Brain microvascular endothelial cell (primary cell): ENCODE measurements around the gene PSMA2.
A peak's percentile ranks its signal among the peaks of the same experiment; 100 is the strongest.

ENCODE experiments used
- DNase-seq: peaks from one replicate; pipeline ENCODE4 v3.0.0-alpha.2; 2020
- H3K27ac ChIP-seq: fragments of 250-450 bp; sonication (Bioruptor Pico); 2 replicates; pipeline ENCODE4 v1.5.1; 2020; ENCODE audit warnings: mild to moderate bottlenecking, moderate library complexity
- H3K27me3 ChIP-seq: fragments of 250-450 bp; sonication (Bioruptor Pico); replicated peaks from 2 replicates; pipeline ENCODE4 v1.5.1; 2020; ENCODE audit warnings: mild to moderate bottlenecking
- H3K36me3 ChIP-seq: fragments of 250-450 bp; sonication (Bioruptor Pico); replicated peaks from 2 replicates; pipeline ENCODE4 v1.5.1; 2020; ENCODE audit warnings: mild to moderate bottlenecking
- H3K4me3 ChIP-seq: 2 replicates; pipeline ENCODE4 v1.5.1; 2011; ENCODE audit warnings: low read depth, mild to moderate bottlenecking, control low read depth, low read length, moderate library complexity
- CTCF ChIP-seq: IDR thresholded peaks from 2 replicates; pipeline ENCODE4 v1.5.1; 2011; ENCODE audit warnings: low read depth, mild to moderate bottlenecking, moderate library complexity, low read length, control low read depth, inconsistent platforms; ENCODE audit errors: missing control alignments
- in situ Hi-C: cut with HindIII; loops from 2 replicates; pipeline ENCODE4 v1.10.0; 2017; ENCODE audit warnings: low sequenced_read_pairs, low pct_ligation_motif_present

Gene PSMA2

GRCh38 chr7:42976371-42976770, 44.4 kb upstream of the PSMA2 start:
- H3K27ac ChIP-seq = no peak overlapping the region
- no peak for DNase-seq
- in situ Hi-C loops = no loop called here
- no peaks in the 10 kb centered on the region for H3K27me3 ChIP-seq
- H3K36me3 ChIP-seq = no peaks in the 10 kb centered on the region
- H3K4me3 ChIP-seq = no peak overlapping the region
- TF ChIP-seq CTCF = no peak

DNA sequence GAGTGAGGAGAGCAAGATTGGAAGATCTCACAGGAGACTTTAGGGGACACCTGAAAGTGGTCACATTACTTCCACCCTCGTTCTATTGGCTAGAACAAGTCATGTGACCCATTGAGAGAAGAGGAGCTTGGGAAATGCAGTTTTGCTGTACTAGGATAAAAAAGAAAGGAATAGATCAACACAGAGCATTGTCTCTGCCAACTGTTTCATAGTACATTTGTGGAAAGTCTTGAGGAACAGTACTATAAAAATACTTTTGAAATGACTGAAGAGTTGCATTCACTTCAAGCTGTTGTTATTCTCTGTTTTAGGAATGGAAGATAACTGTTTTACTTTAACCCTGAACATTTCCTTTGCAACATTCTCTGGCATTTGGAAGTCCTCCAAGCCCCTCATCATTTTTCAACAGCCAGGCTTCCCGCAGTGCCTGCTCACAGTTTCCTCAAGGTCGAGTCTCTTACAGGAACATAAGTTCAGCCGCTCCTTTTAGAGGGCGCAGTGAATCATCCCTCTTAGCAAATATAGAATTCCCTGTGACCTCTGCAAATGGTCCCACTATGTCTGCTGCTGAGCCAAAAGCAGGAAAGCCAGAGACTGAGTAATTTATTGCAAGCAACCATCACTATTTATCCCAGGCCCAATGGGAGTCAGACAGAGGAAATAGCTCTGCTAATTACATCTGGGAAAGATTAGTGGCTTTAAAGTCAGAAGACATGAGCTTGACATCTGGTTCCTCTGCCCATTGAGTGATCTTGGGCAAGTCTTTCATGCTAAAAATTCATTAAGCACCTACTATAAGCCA, 40.9 kb upstream of the PSMA2 start:
- no peaks in the 10 kb centered on the region for H3K27me3 ChIP-seq
- H3K27ac ChIP-seq = peak overlapping the region; percentile 63
- no peak overlapping the region for H3K4me3 ChIP-seq
- no peak for TF ChIP-seq CTCF
- in situ Hi-C loops = no loop called here
- H3K36me3 ChIP-seq = no peaks in the 10 kb centered on the region
- DNase-seq = peak; percentile 97

DNA sequence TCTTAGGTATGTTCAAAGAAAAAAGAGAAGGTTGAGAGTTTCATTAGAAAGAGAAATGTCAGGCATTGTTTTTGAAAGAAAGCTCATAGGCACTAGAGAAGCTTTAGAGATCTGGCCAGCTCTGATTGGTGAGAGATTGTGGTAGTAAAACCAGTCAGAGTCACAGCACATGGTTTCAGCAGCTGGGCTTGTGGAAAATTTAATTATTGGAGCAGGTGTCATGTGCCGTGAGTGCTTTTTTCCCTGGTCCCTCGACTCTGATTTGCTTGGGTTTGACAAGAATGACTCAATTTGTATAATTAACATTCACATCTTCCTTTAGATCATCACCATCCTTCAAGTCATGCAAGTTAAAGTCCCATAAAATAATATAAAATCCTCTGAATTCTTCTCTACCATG, 35.4 kb upstream of the PSMA2 start:
- DNase-seq = no peak
- Histone ChIP-seq H3K36me3 (no peaks in the 10 kb centered on the region), H3K27me3 (no peaks in the 10 kb centered on the region), H3K27ac (no peak overlapping the region), H3K4me3 (no peak overlapping the region)
- TF ChIP-seq CTCF = no peak
- in situ Hi-C loops = no loop called here

DNA sequence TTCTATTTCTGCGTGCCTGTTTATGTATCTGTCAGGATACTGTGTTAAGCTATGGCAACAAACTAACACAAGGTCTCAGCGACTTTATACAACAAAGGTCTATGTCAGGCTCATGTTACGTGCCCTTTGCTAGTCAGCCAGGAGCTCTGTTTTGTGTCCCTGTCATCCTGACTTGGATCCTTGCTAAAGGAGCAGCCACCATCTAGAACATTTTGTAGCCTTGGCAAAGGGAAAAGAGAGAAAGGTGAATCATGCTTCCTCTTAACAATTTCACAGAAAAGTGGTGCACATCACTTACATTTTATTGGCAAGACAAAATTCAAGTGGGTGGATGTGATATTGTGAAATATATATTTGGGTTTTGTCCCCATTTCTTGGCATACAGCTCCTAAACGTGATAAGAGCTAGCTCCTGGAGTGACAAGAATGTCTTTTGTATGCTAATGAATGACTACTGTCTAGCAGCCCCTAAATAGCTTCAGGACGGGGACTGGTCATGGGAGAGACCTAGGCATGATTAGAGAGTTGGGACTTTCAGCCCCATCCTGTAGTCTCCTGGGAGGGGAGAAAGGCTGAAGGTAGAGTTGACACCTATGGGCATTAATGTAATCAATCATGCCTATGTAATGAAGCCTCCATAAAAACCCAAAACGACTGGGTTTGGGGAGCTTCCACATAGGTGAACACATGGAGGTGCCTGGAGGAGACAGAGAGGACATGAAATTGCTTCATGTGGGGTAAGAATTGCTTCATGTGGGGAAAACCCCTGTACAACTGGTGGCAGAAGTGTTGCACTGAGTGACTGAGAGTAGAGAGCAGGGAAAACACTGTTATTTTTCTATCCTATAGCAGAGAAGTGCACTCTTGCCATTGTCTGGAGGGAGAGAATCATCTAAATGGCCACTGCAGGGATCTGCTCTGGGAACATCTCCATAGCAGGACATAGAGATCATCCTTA, 33.2 kb upstream of the PSMA2 start:
- DNase-seq = no peak

DNA sequence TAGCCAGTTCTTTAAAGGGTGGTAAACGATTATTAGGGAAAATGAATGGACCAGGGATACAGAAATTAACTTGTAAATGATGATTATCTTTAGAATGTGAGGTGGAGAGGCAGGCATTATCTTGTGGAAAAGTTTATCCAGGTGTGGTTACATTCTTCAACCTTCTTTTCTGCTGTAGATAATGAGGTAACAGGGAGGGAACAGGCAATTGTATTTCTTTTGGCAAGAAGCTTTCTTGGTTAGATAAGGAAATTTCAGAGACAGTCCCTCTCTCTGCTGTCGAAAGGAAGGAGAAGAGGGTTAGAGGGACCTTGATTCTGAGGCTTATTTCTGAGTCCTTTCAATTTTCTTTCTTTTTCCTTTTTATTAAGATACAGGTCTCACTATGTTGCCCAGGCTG, 32.3 kb upstream of the PSMA2 start:
- DNase-seq = no peak
- Histone ChIP-seq H3K27me3 (no peaks in the 10 kb centered on the region), H3K27ac (no peak overlapping the region), H3K4me3 (no peak overlapping the region), H3K36me3 (no peaks in the 10 kb centered on the region)
- in situ Hi-C loops = no loop called here
- no peak for TF ChIP-seq CTCF

More for the DNA sequence above, 33.2 kb upstream of the PSMA2 start:
- H3K27me3 ChIP-seq = no peaks in the 10 kb centered on the region
- no peak overlapping the region for H3K4me3 ChIP-seq
- in situ Hi-C loops = no loop called here
- TF ChIP-seq CTCF = no peak
- H3K36me3 ChIP-seq = no peaks in the 10 kb centered on the region
- H3K27ac ChIP-seq = no peak overlapping the region
